ENCODE data around the gene MLF2.
A peak's percentile ranks its signal among the peaks of the same experiment; 100 is the strongest.

MLF2 gene

GRCh38 chr12:6775185-6776174, 22.5 kb upstream of the MLF2 start:
- Histone ChIP-seq H3K4me3 (no peak overlapping the region), H3K4me1 (peaks cover 0 to 34% (median 24%) of the 10 kb centered on the region in 4 donors), H3K36me3 (peaks cover 8 to 12% (median 12%) of the 10 kb centered on the region in 3 donors), H3K27ac (no peak overlapping the region), H3K27me3 (no peaks in the 10 kb centered on the region), H3K9me3 (no peaks in the 10 kb centered on the region)
- intact Hi-C loops (cut with DNase I; ENCODE audit: low total_unique reads), result loop anchor here (10.0 kb wide), 1 partner anchor 161 kb away; no protein-coding TSS in a partner anchor
- DNase-seq, result no peak
- TF ChIP-seq CTCF (IDR thresholded peaks at IDR 0.05), result no peak

GRCh38 chr12:6774499-6775062, 21.6 kb upstream of the MLF2 start:
- Histone ChIP-seq H3K36me3 (peaks cover 17 to 21% (median 21%) of the 10 kb centered on the region in 3 donors), H3K4me1 (peaks cover 0 to 39% (median 27%) of the 10 kb centered on the region in 4 donors), H3K4me3 (no peak overlapping the region), H3K9me3 (no peaks in the 10 kb centered on the region), H3K27me3 (no peaks in the 10 kb centered on the region), H3K27ac (no peak overlapping the region)
- intact Hi-C loops (cut with DNase I; ENCODE audit: low total_unique reads), result loop anchor here (10.0 kb wide), 1 partner anchor 160 kb away; no protein-coding TSS in a partner anchor
- DNase-seq, result no peak
- TF ChIP-seq CTCF (IDR thresholded peaks at IDR 0.05), result no peak

GRCh38 chr12:6773590-6774351, 20.8 kb upstream of the MLF2 start:
- H3K4me3 ChIP-seq, result no peak overlapping the region
- H3K27me3 ChIP-seq, result no peaks in the 10 kb centered on the region
- no peak for DNase-seq
- peaks cover 19 to 28% (median 25%) of the 10 kb centered on the region in 3 donors for H3K36me3 ChIP-seq
- no peaks in the 10 kb centered on the region for H3K9me3 ChIP-seq
- H3K27ac ChIP-seq, result no peak overlapping the region
- peaks cover 0 to 45% (median 33%) of the 10 kb centered on the region in 4 donors for H3K4me1 ChIP-seq
- no peak for TF ChIP-seq CTCF (IDR thresholded peaks at IDR 0.05)
- intact Hi-C loops (cut with DNase I; ENCODE audit: low total_unique reads), result loop anchor here (10.0 kb wide), 1 partner anchor 159 kb away; no protein-coding TSS in a partner anchor

GRCh38 chr12:6772726-6773589, 20.0 kb upstream of the MLF2 start:
- intact Hi-C loops (cut with DNase I; ENCODE audit: low total_unique reads), result loop anchor here (10.0 kb wide), 1 partner anchor 158 kb away; no protein-coding TSS in a partner anchor
- no peak overlapping the region for H3K4me3 ChIP-seq
- no peak for TF ChIP-seq CTCF (IDR thresholded peaks at IDR 0.05)
- peaks cover 19 to 28% (median 25%) of the 10 kb centered on the region in 3 donors for H3K36me3 ChIP-seq
- H3K9me3 ChIP-seq, result no peaks in the 10 kb centered on the region
- no peak for DNase-seq
- peaks cover 0 to 46% (median 33%) of the 10 kb centered on the region in 4 donors for H3K4me1 ChIP-seq
- H3K27me3 ChIP-seq, result no peaks in the 10 kb centered on the region
- peak overlapping the region in 1 of 2 donors; percentile 5 for H3K27ac ChIP-seq
